ENCODE results near the gene GTPBP10.
A peak's percentile ranks its signal among the peaks of the same experiment; 100 is the strongest.

The GTPBP10 gene

GRCh38 chr7:90346336-90347125 is at the start of gene GTPBP10:
Gene GTPBP10, plus strand, starts transcription at chr7:90346716. Its CDS starts 26 bp downstream, at chr7:90346742.
- peak within 1 kb of the TSS; percentile 84 for H3K27ac ChIP-seq
- TF ChIP-seq ZFX (IDR thresholded peaks at IDR 0.05) (peak; percentile 90), CTCF (conservative IDR thresholded peaks at IDR 0.05) (peak; percentile 95)

- no peak overlapping the region for H3K27ac ChIP-seq
- TF ChIP-seq CTCF (conservative IDR thresholded peaks at IDR 0.05): peak; percentile 89
- TF ChIP-seq ZFX (IDR thresholded peaks at IDR 0.05): no peak
These were observed 48.1 kb upstream of the GTPBP10 start for GRCh38 chr7:90298145-90299038.

GRCh38 chr7:90303241-90303640 is 43.3 kb upstream of the GTPBP10 start:
- TF ChIP-seq CTCF (conservative IDR thresholded peaks at IDR 0.05) (no peak), ZFX (IDR thresholded peaks at IDR 0.05) (no peak)
- peak overlapping the region; percentile 43; the same call in 1 of the 2 replicates for H3K27ac ChIP-seq

GRCh38 chr7:90309872-90310271 is 36.6 kb upstream of the GTPBP10 start:
- H3K27ac ChIP-seq: no peak overlapping the region
- TF ChIP-seq CTCF (conservative IDR thresholded peaks at IDR 0.05): peak; percentile 21
- TF ChIP-seq ZFX (IDR thresholded peaks at IDR 0.05): no peak

- TF ChIP-seq CTCF (conservative IDR thresholded peaks at IDR 0.05): no peak
- no peak for TF ChIP-seq ZFX (IDR thresholded peaks at IDR 0.05)
- no peak overlapping the region for H3K27ac ChIP-seq
These were observed 35.3 kb upstream of the GTPBP10 start for GRCh38 chr7:90311175-90311574.

- TF ChIP-seq ZFX (IDR thresholded peaks at IDR 0.05) (no peak), CTCF (conservative IDR thresholded peaks at IDR 0.05) (peak; percentile 42)
- H3K27ac ChIP-seq: no peak overlapping the region
These were observed 33.8 kb upstream of the GTPBP10 start for GRCh38 chr7:90312745-90313144.

- H3K27ac ChIP-seq: no peak overlapping the region
- no peak for TF ChIP-seq CTCF (conservative IDR thresholded peaks at IDR 0.05)
- TF ChIP-seq ZFX (IDR thresholded peaks at IDR 0.05): no peak
These were observed 32.6 kb upstream of the GTPBP10 start for GRCh38 chr7:90313907-90314306.

Measured in C4-2B (cell line).